DND-41 (cell line): ENCODE measurements around the gene MRPL55.

Experiments used
- ATAC-seq: fragments of 200-7000 bp; cut with Tn5 transposase; 3 replicates; pipeline ENCODE4 v1.9.1; 2021; ENCODE audit warnings: low read depth; ENCODE audit not compliant: insufficient read depth
- DNase-seq: peaks from one replicate; pipeline ENCODE4 v3.0.0-alpha.2; 2020
- H2AFZ ChIP-seq: 2 replicates; pipeline ENCODE4 v1.6.0; 2012; ENCODE audit warnings: low read depth, low read length
- H3K27ac ChIP-seq: 2 replicates; pipeline ENCODE4 v1.5.1; 2012; ENCODE audit warnings: low read length, inconsistent platforms
- H3K27me3 ChIP-seq: fragments of 200-600 bp; sonication (generic); 2 replicates; pipeline ENCODE4 v1.6.0; 2012; ENCODE audit warnings: low read length, mild to moderate bottlenecking, inconsistent platforms; ENCODE audit not compliant: insufficient read depth, poor library complexity
- H3K36me3 ChIP-seq: 2 replicates; pipeline ENCODE4 v1.5.1; 2012; ENCODE audit warnings: low read length, inconsistent platforms; ENCODE audit not compliant: insufficient read depth
- H3K4me1 ChIP-seq: 2 replicates; pipeline ENCODE4 v1.5.1; 2012; ENCODE audit warnings: mild to moderate bottlenecking, low read length; ENCODE audit not compliant: insufficient read depth
- H3K4me2 ChIP-seq: 2 replicates; pipeline ENCODE4 v1.6.0; 2012; ENCODE audit warnings: mild to moderate bottlenecking, moderate library complexity, low read length, inconsistent platforms; ENCODE audit not compliant: insufficient read depth
- H3K4me3 ChIP-seq, 2 experiments: fragments of 200-600 bp in 1 of 2; shearing (Covaris generic) in 1 of 2; 2 replicates each; pipeline ENCODE4 v1.5.1; 2012 to 2016; ENCODE audit warnings: inconsistent platforms in 2 of 2, low read length in 2 of 2, mild to moderate bottlenecking in 2 of 2, low read depth in 1 of 2, moderate library complexity in 1 of 2
- H3K79me2 ChIP-seq: 2 replicates; pipeline ENCODE4 v1.6.0; 2012; ENCODE audit warnings: low read length, inconsistent platforms; ENCODE audit not compliant: insufficient read depth
- H3K9ac ChIP-seq: 2 replicates; pipeline ENCODE4 v1.6.0; 2012; ENCODE audit warnings: low read depth, mild to moderate bottlenecking, inconsistent platforms, low read length, moderate library complexity
- H3K9me3 ChIP-seq: 2 replicates; pipeline ENCODE4 v1.5.1; 2012; ENCODE audit warnings: low read length, moderate library complexity, mild to moderate bottlenecking, inconsistent platforms; ENCODE audit not compliant: insufficient read depth, severe bottlenecking
- H4K20me1 ChIP-seq: 2 replicates; pipeline ENCODE4 v1.6.0; 2012; ENCODE audit warnings: low read length; ENCODE audit not compliant: insufficient read depth
- EZH2 ChIP-seq: IDR thresholded peaks from 3 replicates; pipeline ENCODE4 v1.6.1; 2012; ENCODE audit warnings: borderline replicate concordance, low read depth, mild to moderate bottlenecking, moderate library complexity, low read length, inconsistent platforms; ENCODE audit not compliant: severe bottlenecking
- TF ChIP-seq, protein P1 (sequence below): IDR thresholded peaks from 2 replicates; pipeline ENCODE4 v1.5.1; 2012; ENCODE audit warnings: borderline replicate concordance, low read length, moderate library complexity, mild to moderate bottlenecking; ENCODE audit not compliant: poor library complexity, severe bottlenecking; ENCODE audit errors: extremely low read depth

The MRPL55 gene

DNA sequence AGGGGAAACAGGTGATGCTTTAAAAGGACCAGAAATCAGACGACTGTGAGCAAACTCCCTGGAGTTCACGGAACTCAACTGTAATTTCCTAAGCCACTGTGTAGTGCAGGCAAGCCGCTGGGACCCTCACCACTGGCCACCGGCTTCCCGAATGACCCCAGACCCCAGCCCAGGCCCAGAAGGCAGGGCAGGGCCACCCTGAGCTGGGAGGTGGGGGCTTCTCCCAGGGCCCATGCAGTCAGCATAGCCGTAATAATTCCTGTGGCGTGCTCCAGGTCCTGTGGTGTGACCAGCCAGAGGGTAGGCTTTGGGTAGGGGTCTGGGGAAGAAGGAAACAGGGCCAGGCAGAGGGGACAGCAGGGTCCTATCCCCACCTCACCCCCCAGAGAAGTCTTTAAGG is 30.1 kb downstream of the MRPL55 start:
- Histone ChIP-seq H3K4me1 (peaks cover 23% of the 10 kb centered on the region), H3K9me3 (no peaks in the 10 kb centered on the region), H3K79me2 (peaks cover 44% of the 10 kb centered on the region), H3K4me3 (no peak overlapping the region), H3K27me3 (no peaks in the 10 kb centered on the region), H3K4me2 (no peak overlapping the region), H3K9ac (no peak overlapping the region), H3K36me3 (peaks cover 14% of the 10 kb centered on the region; the same call in 1 of the 2 replicates), H2AFZ (no peak overlapping the region), H3K27ac (no peak overlapping the region), H4K20me1 (peaks cover 60% of the 10 kb centered on the region)
- no peak for TF ChIP-seq EZH2
- TF ChIP-seq, protein P1, sequence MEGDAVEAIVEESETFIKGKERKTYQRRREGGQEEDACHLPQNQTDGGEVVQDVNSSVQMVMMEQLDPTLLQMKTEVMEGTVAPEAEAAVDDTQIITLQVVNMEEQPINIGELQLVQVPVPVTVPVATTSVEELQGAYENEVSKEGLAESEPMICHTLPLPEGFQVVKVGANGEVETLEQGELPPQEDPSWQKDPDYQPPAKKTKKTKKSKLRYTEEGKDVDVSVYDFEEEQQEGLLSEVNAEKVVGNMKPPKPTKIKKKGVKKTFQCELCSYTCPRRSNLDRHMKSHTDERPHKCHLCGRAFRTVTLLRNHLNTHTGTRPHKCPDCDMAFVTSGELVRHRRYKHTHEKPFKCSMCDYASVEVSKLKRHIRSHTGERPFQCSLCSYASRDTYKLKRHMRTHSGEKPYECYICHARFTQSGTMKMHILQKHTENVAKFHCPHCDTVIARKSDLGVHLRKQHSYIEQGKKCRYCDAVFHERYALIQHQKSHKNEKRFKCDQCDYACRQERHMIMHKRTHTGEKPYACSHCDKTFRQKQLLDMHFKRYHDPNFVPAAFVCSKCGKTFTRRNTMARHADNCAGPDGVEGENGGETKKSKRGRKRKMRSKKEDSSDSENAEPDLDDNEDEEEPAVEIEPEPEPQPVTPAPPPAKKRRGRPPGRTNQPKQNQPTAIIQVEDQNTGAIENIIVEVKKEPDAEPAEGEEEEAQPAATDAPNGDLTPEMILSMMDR: no peak
- ATAC-seq (no peak), DNase-seq (no peak)

DNA sequence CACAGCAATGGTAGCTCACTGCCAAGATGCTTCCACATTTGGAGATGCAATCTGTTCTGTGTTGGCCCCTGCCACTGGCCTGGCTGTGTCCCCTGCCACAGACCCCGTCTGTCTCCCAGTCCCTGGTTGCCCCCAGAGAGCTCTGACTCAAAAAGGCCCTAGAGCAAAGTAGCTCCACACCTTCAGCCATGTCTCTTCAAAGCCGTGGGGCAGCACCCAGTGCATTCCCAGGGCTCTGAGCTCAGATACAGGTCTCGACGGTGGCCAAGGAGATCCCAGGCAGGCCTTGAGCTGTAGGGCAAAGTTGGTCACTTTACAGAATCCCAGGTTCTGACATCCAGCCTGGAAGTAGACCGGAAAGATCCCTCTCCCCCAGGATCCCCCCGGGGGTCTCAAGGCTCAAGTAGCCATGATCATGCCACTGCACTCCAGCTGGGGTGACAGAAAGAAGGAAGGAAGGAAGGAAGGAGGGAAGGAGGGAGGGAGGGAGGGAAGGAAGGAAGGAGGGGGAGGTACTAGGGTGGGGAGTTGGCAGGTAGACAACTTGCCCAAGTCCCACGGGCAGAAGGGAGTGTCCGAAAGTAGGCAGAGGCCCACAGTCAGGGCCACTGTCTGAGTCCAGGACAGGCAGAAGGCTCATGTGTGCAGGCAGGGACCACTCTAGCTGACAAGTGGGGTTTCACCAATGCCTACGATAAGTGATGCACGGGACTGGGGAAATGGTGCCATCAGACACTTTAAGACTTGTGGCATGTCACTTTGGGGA is 31.4 kb downstream of the MRPL55 start:
- Histone ChIP-seq H3K79me2 (peaks cover 32% of the 10 kb centered on the region), H3K27me3 (no peaks in the 10 kb centered on the region), H3K4me3 (no peak overlapping the region), H2AFZ (no peak overlapping the region), H4K20me1 (peaks cover 53% of the 10 kb centered on the region), H3K4me1 (peaks cover 19% of the 10 kb centered on the region), H3K4me2 (no peak overlapping the region), H3K36me3 (peaks cover 3% of the 10 kb centered on the region; the same call in 1 of the 2 replicates), H3K9me3 (no peaks in the 10 kb centered on the region), H3K27ac (no peak overlapping the region), H3K9ac (no peak overlapping the region)
- ATAC-seq (no peak), DNase-seq (no peak)
- no peak for TF ChIP-seq EZH2
- TF ChIP-seq, protein P1: no peak

DNA sequence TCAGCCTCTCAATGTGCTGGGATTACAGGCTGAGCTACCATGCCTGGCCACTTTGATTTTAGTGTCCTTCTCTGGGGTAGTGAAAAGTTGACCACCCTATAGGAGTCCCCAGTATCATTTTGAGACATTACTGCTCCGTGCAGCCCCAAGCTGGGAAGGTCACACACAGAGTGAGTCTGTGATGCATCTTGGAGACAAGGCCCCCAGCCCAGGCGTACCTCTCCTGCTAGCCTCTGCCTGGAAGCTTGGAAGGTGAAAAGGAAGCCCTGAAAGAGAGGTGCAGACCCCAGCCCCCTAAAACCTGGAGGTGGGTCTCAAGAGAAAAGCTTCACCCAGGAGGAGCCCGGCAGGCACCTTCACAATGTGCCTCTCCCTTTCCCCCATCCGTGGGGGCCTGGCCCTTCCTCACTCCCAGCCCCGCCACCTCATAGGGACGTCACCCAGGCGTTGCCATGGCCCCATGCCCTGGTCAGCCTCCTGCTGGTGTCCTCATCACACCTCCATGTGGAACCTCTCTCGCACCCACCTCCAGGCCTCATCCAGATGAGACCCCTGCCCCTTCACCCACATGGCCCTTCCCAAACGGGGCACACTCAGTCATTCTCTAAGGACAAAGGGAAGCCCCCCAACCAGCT is 32.2 kb downstream of the MRPL55 start:
- DNase-seq (no peak), ATAC-seq (no peak)
- TF ChIP-seq, protein P1: no peak
- no peak for TF ChIP-seq EZH2
- H2AFZ ChIP-seq: no peak overlapping the region
- no peaks in the 10 kb centered on the region for H3K27me3 ChIP-seq
- H3K4me3 ChIP-seq: no peak overlapping the region
- no peak overlapping the region for H3K27ac ChIP-seq
- peaks cover 25% of the 10 kb centered on the region for H3K79me2 ChIP-seq
- H3K9me3 ChIP-seq: no peaks in the 10 kb centered on the region
- H3K4me2 ChIP-seq: no peak overlapping the region
- no peaks in the 10 kb centered on the region; the same call in 1 of the 2 replicates for H3K36me3 ChIP-seq
- no peak overlapping the region for H3K9ac ChIP-seq
- peaks cover 62% of the 10 kb centered on the region for H4K20me1 ChIP-seq
- H3K4me1 ChIP-seq: peaks cover 19% of the 10 kb centered on the region
